ENCODE data around the gene RNF13.

RNF13 gene

GRCh38 chr3:149812606-149813366 lies at the start of gene RNF13:
TSS of gene RNF13 (plus strand) at chr3:149813215. CDS start at chr3:149846027, 32,812 bp downstream.
- DNase-seq, result peak; percentile 90

GRCh38 chr3:149763565-149764195 lies 49.3 kb upstream of the RNF13 start:
- DNase-seq, result no peak

- DNase-seq, result no peak
Measured at GRCh38 chr3:149764302-149764701, 48.7 kb upstream of the RNF13 start.

DNA sequence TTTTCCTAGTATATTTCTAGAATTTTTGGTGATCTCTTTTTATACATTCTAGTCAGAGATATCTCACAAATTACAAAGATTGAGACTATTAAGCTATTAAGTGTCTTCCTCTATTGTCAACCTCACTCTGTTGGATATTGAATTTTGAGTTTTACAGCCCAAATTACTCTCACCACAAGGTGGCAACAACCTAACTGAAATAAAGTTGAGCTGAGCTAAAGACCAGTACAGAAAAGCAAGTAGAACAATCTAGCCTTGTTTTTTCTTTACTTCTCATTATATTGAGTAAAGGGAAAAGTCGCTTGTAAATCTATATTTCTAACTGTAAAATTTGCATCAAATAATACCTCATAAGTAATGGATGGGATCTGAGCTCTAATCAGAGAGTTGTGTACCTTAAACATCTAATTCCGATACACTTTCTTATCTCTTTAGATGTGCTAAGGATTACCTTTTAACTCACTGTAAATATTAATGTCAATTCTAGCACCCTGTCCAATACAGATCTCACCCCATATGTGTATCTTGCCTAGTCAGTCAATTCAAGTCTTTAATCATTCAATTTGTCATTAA lies 47.2 kb upstream of the RNF13 start:
- DNase-seq, result no peak

- no peak for DNase-seq
Measured at GRCh38 chr3:149767720-149768119, 45.3 kb upstream of the RNF13 start.

- no peak for DNase-seq
Measured at GRCh38 chr3:149768704-149769103, 44.3 kb upstream of the RNF13 start.

GRCh38 chr3:149770246-149770645 lies 42.8 kb upstream of the RNF13 start:
- no peak for DNase-seq

GRCh38 chr3:149771652-149772271 lies 41.3 kb upstream of the RNF13 start:
- peak; percentile 18 for DNase-seq

DNA sequence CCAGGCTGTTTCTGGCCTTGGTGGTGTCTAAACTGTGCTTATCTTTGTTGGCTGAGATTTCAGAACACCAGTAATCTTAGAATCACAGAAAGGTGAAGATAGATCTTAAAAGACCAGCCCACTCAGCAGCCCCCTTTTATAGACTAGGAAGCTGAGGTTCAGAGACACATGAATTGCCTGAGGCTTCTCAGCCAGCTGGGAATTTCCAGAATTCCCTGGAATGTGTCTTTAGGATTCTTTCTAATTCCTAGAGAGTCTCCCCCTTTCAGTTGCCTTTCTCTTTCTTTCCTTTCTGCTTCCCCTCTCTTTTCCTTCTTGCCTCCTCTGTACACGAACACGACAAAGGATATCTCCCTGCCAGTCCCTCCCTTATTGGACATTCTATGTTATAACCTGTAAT lies 40.2 kb upstream of the RNF13 start:
- DNase-seq, result no peak

- DNase-seq, result no peak
Measured at GRCh38 chr3:149776170-149776569, 36.8 kb upstream of the RNF13 start.

DNA sequence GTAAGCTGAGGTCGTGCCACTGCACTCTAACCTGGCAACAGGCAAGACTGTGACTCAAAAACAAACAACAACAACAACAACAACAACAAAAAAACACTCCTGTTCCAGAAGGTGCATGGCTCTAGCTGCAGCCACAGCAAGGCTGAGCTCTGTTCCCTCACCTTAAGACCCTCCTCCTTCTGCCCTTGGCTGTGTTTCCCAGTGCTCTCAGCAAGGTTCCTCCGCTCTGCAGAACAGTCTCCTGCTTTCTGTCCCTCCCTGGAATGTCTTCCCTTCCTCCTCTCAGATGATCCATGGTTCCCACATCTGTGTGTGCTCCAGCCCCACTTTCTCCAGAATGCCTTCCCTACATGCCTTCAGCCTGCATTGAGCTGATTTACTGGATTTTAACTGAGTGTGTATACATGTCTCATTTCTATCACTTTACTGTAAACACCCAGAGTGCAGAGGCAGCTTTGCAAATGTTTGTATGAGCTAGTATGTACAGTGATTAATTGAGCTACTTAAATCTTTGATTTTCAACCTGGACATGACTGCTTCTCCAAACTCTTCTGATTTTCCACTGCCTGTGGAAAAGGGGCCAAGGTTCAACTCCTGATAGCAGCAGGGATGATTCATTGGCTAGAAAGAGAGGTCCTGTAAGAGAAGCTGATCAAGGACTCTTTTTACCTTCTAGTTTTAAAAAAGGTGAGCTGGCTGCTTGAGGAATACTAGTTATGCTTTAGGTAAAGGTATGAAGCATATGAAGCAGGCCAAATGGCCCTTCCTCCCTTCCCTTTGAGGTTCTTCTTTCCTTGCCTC lies 35.4 kb upstream of the RNF13 start:
- DNase-seq, result no peak

- no peak for DNase-seq
Measured at GRCh38 chr3:149781211-149781610, 31.8 kb upstream of the RNF13 start.

DNA sequence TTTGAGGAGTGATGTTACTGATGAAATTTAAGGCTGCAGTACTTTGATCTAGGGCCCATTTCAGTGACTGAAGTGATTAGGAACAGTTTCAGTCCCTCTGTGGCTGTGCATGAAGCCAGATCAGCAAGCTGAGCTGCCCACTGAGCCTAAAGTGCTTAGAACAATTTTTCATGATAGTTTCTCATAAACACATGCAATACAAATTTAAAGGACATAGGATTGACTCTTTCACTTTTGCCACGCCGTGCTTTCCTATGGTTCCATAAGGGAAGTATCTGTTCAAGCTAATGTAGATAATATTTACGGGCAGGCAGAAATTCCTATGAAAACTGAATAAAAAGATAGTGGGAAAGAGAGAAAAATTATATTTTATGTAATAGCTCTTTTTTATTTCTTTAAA lies 31.3 kb upstream of the RNF13 start:
- DNase-seq, result no peak

- DNase-seq, result no peak
Measured at GRCh38 chr3:149783576-149783975, 29.4 kb upstream of the RNF13 start.

DNA sequence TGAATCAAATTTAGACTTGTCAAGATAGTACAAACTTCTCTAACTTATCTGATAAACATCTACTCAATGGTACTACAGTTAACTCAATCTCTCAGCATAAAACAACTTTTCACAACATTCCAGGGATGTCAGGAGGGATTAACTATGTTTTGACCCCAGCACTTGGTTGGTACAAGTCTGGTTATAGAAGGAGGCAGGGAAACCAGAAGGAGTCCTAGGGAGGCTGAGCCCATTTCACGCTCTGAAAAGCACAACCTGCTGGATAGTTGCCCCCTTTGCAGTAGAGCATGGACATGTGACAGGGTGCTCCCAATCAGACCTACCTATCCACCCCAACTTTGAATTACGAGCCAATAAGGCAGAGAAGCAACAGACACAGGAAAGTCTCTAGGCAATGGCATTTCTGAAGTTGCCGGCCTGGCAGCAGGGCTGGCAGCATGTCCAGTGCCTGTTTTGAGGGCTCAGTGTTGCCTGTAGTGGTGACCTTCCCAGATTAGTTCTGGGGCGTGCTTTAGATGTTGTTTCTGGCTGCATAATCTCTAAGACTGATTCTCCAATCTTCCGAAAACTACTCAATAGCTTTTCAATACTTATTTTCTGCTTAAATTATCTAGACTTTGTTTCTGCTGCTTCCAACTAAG lies 28.8 kb upstream of the RNF13 start:
- no peak for DNase-seq

DNA sequence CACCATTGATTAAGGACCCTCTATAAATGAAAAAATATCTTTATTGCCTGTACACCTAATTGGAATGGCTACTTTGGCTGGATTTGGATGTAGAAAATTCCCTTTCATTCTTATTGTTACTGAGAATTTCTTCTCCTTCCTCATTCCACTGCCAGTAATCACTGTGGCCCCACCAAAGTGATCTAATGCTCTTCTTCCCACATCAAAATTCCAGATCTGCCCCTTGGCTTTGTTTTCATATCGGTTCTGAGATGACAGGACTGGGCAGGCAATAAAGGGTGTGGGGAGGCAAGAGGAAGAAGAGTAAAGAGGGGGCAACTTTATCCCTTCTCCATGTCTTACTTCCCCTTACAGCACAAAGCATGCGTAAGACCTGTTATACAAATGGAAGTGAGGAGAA lies 22.7 kb upstream of the RNF13 start:
- DNase-seq, result no peak

DNA sequence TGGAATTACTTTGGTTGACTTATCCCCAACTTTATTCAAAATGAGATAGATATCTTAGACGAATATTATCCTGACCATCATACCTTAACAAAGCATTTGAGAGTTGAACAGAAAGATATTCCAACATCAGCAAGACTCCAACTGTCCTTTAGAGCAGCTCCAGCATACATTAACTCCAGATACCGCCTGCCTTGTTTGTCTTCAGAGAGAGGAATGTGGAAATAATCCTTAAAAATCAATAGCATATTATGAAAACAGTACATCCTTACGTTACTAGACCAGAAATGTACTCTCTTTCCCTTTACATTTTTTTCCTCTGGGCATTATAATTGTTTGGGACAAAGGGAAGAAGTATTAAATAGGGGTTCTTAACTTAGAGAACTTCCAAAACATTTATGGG lies 22.3 kb upstream of the RNF13 start:
- no peak for DNase-seq

- DNase-seq, result no peak
Measured at GRCh38 chr3:149792452-149793270, 20.4 kb upstream of the RNF13 start, which contains the start of gene ANKUB1. TSS of gene ANKUB1 (minus strand) at chr3:149792554. CDS start at chr3:149792366, 188 bp downstream.

DNA sequence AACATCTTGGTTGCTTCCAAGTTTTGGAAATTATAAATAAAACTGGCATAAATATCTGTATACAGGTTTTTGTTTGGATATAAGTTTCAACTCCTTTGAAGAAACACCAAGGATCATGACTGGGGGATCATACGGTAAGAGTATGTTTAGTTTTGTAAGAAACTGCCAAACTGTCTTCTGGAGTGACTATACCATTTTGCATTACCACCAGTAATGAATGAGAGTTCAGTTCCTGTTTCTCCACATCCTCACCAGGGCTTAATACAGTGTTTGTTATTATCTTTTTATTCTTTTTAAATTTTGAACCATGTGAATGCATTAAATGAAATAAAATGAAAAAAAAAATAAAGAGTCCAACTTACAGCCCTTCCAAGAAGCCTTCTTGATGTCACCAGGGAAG lies 17.0 kb upstream of the RNF13 start:
- DNase-seq, result no peak

GRCh38 chr3:149800693-149801092 lies 12.3 kb upstream of the RNF13 start:
- DNase-seq, result no peak

- no peak for DNase-seq
Measured at GRCh38 chr3:149801195-149801594, 11.8 kb upstream of the RNF13 start.

Measured in activated T-cell treated with anti-CD3 and anti-CD28 coated beads, Interleukin-2, amount 50 U/mL, for 1 hour (primary cell).